HG02588 (cell line): ENCODE results near the gene PDE4C.

ENCODE experiments used
- ATAC-seq: cut with Tn5 transposase; IDR thresholded peaks from one replicate; pipeline ENCODE4 v1.9.1; 2021; ENCODE audit warnings: mild to moderate bottlenecking, moderate library complexity; ENCODE audit not compliant: unreplicated experiment

The PDE4C gene

DNA sequence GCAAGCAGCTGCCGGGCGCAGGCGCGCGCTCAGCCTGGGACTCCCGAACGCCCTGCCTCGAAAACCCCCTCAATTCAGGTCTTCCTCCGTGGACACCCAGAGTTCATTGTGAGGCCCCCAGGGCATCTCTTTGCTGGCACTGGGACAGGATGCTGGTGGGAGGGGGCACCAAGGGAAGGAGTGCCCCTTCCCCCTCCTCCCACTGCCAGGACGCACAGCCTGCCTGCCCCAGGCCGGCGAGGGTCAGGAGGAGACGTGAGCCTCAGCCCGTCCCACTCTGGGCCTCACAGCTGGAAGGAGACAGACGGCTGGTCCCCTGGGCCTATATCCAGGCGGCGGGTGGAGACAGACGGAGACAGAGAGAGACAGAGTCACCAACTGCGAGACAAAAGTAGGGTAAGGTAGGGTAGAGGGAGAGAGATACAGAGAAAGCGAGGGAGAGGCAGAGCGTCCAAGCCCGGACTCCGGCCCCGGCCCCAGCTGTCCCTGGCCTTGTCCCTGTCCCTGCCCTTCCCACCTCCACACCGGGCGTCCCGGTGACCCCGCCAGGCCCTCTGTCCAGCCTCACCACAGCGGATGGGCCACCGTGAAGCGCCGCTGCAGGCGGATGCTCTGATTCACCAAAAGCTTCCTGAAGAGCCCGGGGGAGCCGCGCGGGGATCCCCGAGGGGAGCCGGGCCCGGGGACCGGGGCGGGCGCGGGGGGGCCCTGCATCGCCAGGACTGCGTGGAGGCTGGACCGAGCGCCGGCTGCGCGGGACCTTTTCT lies at the start of gene PDE4C:
PDE4C (minus strand) TSS at position 737 of the 767 bp plus-strand sequence; CDS start at position 714, 23 bp downstream.
- ATAC-seq, result no peak

DNA sequence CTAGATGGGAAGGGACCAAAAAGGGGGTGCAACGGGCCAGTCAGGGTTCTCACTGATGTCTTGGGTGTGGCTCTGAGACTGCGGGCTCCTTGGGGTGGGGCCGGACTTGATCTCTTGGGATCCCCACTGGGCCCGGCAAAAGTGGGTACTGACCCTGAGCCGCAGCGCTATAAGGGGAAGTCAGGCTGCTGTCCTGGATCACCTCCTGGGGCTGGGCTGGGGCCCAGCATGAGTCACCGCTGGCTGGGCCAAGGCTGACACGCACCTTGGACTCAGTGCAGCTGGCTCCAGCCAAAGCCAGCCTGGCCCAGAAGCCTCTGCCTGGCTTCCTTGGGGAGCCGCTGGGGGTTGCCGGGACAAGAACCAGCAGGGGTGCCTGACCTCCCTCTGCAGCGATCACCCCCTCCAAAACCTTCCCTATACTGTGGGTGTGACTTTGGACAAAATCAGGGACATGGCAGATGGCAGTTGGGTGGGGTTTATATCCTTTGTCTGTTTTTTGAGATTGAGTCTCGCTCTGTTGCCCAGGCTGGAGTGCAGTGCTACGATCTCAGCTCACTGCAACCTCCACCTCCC lies 48.6 kb upstream of the PDE4C start:
- ATAC-seq, result no peak

DNA sequence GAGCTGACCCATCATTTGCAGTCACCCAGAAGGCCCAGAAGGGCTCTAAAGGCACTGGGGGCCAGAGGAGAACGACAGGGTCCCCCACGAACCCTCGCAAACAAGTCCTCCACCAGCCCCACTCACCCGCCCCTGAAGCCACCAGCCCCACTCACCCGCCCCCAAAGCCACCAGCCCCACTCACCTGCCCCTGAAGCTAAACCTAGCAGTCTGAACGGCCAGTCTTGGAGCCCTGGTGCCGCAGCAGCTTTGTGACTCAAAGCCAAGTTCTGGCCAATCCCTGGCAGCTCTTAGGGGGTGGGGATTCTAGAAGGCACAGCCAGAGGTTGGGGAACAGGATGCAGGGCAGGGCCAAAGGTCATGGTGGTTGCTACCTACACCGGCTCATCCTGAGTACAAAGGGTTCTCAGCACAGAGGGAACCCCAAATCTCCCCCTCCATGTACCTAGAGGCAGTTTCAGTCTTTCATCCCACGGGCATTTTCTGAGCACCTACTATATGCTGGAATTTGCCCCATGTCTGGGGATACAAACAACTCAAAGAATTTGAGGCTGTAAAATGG lies 48.1 kb upstream of the PDE4C start, which contains the start of gene IQCN:
IQCN (minus strand) TSS at position 234 of the 562 bp plus-strand sequence. CDS start 4,974 bp downstream, outside the sequence.
- no peak for ATAC-seq

DNA sequence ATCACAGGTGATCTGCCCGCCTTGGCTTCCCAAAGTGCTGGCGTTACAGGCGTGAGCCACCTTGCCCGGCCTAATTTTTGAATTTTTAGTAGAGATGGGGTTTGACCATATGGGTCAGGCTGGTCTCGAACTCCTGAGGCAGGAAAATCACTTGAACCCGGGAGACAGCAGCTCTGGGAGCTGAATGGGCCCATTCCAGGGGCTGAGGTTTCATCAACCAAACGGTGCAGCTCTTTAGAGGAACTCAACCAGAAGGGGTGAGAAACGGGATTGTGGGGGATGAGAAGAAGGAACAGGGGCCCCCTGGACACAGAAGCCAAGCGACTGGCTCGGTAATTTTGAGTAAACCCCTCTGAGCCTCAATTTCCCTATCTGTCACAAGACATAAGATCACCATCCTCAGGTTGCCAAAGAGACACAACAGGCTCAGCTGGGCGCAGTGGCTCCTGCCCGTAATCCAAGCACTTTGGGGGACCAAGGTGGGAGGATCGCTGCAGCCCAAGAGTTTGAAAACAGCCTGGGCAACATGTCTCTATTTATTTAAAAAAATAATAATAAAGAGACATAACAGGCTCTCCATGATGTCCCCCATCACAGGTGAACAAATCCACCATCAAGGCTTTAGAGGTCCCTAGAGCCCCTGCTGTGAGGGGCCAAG lies 47.5 kb upstream of the PDE4C start:
- ATAC-seq, result no peak

DNA sequence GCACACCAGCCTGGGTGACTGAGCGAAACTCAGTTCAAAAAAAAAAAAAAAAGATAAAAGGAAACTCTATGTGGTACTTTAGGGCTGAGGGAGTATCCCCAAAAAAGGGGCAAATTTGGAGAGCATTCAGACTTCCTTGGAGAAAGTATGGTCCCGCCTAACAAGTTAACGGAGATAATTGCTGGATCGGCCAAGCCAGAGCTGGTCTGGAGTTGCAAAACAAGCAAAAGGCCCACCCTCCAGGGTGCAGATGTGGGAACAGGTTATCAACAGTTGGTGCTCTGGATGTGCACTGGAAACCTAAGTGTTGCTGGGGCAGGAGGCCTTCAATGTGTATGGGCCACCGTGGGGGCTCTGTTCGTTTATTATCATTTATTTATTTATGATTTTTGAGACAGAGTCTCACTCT lies 45.2 kb upstream of the PDE4C start:
- ATAC-seq, result no peak

DNA sequence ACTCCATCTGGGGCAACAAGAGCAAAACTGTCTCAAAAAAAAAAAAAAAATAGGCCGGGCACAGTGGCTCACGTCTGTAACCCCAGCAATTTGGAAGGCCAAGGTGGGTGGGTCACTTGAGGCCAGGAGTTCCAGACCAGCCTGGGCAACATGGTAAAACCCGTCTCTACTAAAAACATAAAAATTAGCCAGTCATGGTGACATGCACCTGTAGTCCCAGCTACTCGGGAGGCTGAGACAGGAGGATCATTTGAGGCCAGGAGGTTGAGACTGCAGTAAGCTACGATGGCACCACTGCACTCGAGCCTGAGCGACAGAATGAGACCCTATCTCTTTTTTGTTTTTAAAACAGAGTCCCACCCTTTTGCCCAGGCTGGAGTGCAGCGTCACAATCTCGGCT lies 44.1 kb upstream of the PDE4C start:
- ATAC-seq, result no peak

DNA sequence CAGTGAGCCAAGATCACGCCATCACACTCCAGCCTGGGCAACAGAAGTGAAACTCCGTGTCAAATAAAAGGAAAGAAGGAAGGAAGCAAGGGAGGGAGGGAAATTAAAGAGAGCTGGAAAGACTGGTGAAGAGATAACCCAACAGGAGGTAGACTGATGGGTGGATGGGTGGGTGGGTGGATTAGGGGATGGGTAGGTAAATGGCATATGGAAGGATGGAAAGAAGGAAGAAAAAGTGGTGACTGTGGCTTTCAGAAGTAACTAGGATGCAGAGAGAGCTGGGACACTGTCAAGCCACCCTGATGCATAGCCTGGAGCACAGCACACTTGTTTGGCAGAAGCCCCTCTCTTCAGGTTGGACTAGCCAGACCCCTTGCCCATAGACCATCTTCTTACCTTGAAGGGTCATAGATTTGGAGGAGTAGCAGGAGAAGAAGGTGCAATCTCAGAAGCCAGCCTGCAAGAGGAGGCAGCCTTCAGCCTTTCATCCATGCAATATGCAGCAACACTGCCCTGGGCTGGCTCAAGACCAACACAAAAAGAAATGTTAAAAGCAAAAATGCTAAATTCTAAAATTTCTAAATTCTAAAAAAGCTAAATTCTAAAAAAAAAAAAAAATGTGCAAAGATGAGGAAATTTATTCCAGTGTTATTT lies 43.0 kb upstream of the PDE4C start:
- ATAC-seq, result no peak

DNA sequence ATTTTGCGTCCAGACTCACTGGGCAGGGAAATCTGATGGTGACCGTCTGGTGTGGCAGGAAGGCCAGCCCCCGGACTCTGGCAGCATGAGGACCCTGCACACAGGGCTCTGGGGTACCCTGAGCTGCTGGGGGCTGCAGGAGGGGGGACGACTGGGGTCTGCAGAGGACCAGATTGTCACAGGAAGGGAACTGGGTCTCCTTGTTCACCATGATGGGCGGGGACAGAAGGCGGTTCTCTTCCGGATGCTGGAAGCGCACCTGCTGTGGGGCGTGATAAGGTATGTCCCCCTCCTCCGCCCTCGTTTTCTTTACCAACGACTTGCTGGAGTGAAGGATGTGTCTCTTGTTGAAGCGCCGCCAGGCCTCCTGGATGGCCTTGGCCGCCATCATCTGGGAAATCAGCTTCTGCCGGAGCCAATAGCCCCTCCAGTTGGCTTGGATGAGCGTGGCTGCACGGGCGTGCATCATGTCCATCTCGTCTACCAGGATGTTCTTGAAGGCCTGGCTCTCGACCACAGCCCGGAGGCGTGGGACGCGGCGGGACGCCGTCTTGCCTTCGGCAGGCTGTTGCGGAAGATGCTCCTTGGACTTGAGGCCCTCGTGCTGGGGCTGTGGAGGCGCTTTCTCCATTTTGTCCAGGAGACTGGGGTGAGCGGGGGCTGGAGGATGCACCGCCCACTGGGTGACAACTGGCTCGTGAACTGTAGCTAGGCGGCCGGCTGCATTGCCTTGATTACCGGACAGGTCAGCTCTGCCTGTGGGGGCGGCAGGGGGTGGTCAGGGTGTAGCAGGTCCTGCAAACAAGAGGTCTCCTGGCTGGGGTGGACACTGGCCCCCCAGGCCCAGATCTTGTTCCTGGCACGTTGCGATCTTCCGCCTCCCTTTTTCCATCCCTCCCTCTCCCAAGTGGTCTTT lies 40.8 kb upstream of the PDE4C start:
- no peak for ATAC-seq

DNA sequence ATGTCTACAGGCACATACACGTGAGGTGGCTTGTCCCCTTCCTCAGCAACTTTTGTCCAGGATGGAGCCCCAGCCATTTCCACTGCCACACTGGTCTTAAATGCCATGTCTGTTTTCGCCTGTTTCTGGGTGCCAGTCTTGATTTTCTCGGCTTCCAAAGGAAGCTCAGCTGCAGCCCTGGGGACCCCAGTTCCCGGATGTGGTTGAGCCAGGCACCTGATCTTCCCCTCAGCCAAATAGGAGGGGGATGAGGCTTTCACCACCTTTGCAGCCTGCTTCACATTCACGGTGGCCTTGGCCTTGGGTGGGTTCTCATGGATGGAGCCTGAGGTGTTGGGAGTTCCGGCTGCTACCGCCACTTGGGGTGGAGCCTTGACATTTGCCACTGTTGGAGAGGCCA lies 39.3 kb upstream of the PDE4C start:
- ATAC-seq, result no peak

DNA sequence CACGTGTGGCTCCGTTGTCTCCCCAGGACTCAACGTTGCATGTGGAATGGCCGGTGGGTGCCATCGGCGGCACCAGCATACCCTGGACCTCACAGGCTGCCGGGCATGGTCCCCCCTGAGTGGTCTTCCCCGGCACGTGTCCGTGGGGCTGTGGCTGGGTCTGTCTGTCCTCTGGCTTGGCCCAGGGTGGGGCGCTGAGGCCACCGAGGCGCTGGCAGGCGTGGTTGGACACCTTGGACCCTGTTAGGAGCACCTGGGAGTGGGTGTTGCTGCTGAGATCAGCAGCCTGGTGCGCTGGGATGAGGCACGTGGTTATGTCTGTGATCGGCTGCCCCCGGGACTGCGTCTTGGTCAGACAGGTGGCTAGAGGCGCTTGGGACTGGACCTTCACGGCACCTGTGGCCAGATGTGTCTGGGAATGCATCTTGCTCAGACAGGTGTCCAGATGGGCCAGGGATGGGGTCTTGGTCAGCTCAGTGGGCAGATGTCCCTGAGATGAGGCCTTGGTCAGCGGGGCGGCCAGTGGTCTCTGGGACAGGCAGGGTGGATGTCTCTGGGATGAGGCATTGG lies 38.8 kb upstream of the PDE4C start:
- ATAC-seq, result no peak

DNA sequence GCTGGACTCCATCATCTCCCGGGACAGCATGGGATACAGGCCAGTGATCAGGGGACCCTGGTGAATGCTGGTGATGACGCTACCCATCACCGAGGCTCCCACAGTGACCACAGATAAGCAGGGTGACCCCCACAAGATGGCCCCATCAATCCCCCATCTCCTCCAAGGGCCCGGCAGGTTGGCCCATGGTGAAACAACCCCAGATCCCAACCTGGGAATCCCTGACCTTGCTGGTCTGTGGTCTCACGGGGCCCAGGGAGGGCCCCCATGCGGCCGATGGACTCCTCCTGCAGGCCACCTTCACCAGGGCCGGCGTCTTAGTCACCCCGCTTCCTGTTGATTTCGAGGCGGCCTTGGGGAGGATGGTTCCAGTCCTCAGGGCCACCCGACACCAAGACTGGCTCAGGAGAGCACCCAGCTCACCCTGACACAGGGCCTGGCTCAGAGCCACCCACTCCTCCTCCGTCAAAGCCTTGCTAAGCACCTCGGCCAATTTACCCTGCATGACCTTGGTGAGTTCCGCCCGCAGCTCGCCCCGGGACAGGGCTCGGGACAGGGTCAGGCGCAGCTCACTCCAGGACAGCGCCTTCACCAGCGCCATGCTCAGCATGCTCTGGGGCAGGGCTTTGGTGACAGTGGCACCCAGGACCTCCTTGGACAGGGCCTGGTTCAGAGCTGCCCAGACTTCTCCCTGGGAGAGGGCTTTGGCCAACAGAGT lies 38.1 kb upstream of the PDE4C start:
- ATAC-seq, result no peak

DNA sequence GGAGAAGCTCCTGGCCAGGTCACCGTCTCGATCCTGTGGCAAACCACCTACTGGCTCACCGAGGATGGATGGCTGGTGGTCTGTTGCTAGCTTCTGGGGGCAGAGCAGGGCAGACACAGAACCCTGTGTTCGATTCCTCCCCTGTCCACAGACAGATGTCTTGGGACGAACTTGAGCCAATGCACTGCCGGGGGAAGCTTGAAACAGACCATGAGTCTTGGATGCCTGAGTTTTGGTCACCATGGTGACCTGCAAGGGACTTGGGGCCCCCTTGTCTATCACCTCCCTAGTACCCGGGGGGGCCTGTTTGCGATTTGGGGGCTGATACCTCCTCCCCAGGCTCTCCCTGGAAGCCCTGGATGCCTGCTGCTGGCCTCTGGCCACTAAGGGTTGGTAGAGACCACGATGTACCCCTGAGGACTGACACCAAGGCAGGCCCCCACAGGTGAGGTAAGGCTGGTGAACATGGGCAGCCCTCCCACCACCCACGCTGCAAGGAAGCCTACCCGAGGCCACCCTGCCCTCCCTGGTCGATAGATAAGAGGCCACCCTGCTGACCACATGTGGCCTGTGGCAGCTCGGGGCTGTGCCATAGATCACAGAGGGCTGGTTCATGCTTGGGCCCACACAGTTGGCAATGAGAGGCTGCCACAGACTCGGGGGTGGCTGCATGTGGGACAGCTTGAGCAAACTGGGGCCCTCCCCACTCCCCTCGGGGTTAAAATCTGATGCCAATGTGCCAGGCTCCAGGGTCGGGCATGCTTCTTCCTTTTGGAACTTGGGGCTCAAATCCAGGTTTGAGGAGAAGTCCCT lies 37.3 kb upstream of the PDE4C start:
- no peak for ATAC-seq

DNA sequence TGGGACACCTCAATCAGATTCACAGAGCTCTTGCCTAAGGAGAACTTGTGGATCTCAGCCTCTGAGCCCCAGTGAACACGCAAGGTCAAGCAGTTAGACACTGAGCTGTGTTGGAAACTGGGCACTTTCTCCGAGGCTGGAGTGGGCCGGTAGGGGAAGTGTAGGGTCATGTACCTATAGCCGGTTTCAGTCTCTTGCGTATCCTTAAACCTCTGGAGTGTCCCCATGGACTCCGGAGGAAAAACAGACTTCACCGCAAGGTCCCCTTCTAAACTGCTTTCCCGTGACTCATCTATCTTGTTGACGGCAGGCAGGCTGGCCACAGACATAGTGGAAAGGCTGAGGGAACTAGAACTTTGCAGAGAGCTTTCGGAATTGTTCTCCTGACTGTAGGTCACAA lies 36.7 kb upstream of the PDE4C start:
- no peak for ATAC-seq

DNA sequence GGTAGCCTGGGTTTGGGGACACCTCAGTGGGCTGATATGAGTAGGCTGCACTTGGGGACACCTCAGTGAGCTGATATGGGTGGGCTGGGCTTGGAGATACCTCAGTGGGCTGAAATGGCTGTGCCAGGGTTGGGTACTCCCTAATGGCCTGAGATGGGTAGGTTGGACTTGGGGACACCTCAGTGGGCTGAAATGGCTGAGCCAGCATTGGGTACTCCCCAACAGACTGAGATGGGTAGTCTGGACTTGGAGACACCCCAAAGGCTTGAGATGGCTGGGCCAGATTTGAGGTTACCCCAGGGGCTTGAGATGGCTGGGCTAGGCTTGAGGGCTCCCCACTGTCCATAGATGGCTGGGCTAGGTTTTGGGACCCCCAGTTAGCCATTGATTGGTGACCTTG lies 35.9 kb upstream of the PDE4C start:
- ATAC-seq, result no peak

DNA sequence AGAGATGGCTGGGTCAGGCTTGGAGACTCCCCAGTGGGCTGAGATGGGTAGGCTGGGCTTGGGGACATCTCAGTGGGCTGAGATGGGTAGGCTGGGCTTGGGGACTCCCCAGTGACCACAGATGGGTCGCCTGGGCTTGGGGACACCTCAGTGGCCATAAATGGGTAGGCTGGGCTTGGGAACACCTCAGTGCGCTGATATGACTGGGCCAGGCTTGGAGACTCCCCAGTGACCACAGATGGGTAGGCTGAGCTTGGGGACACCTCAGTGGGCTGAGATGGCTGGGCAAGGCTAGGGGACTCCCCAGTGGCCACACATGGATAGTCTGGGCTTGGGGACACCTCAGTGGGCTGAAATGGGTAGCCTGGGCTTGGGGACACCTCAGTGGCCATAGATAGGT lies 35.2 kb upstream of the PDE4C start:
- no peak for ATAC-seq

DNA sequence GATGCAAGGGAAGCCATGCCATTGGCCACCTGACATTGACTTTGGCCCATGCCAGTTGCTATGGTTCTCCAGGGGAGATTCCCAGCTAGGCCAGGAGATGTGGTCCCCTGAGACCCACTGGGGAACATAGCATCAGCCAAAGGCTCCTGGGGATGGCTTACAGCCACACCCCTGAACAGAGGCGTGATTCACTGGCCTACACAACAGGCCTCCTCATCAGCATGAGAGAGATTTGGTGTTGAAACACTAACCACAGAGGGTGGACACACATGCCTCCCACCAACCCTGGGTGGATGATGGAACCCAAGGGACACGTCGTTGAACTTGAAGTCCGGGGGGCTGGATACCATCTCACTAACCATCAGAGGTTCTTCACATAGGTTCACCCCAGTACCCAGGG lies 33.7 kb upstream of the PDE4C start:
- ATAC-seq, result no peak

DNA sequence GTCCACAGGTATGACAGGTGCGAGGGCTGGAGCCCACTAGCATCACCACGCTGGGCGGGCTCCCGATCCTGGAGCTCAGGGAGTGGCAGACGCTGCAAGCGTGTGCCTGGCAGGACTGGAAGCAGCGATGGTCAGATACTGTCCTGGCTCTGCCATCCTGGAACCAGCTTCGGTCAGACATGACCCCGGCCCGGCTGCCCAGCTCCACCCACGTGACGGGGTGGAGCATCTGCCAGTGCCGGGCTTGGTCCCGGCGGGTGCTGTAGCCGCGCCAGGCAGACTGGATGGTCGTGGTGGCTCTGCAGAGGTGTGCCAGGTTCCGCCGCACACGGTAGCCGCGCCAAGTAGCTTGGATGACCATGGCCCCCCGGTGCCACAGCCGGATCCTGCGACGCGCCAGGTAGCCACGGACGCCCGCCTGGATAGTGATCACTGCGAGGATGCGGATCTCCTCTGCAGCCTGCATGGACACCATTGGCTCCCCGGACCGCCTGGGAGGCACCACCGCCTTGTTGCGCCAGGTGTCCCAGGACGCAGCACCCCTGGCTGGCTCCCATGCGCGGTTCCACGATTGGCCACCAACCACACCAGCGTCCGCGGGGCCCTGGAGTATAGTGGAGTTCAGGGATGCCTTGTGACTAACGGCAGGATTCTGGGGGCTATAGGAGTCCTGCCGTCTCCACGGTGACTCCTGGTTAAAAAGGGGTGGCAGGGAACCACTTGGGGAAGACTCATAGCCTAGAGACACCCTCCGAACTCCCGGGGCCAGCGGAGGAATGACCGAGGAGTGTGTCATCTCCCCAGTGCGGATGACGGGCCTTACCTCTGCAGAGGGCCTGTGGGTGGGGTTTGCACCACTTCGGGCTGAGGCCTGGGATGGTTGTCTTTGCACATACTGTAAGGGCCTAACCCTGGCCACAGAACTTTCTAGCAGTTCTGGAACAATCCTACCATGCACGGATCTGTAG lies 31.5 kb upstream of the PDE4C start:
- ATAC-seq, result no peak
